Sigmoid colon (tissue), 7 donors: ENCODE results near the gene CYP8B1. TPM values are rescaled to one million over a fixed set of nuclear protein-coding genes. Genes with fewer than 3 reads are reported as not detected.

ENCODE experiments used
- DNase-seq: peaks from one replicate; pipeline ENCODE4 v3.0.0-alpha.2; 2019
- H3K27ac ChIP-seq, 4 donors: fragments of 200-600 bp; sonication (generic); one replicate each; pipeline ENCODE4 v1.5.1; 2016 to 2019; ENCODE audit warnings: mild to moderate bottlenecking in 1 of 4
- H3K27me3 ChIP-seq, 3 donors: fragments of 200-600 bp; sonication (generic); one replicate each; pipeline ENCODE4 v1.5.1; 2019; ENCODE audit warnings: mild to moderate bottlenecking in 1 of 3
- H3K36me3 ChIP-seq, 4 donors: fragments of 200-600 bp; sonication (generic); one replicate each; pipeline ENCODE4 v1.5.1; 2016 to 2019
- H3K4me1 ChIP-seq, 4 donors: fragments of 200-600 bp; sonication (generic); one replicate each; pipeline ENCODE4 v1.5.1; 2017 to 2019
- H3K4me3 ChIP-seq, 4 donors: fragments of 200-600 bp; sonication (generic); one replicate each; pipeline ENCODE4 v1.5.1; 2017 to 2019; ENCODE audit warnings: mild to moderate bottlenecking in 2 of 4, moderate library complexity in 1 of 4
- H3K9me3 ChIP-seq, 4 donors: fragments of 200-600 bp in 3 of 4; sonication (generic) in 3 of 4; one replicate each; pipeline versions ENCODE4 v1.5.1 to v1.6.1; 2013 to 2019
- CTCF ChIP-seq, 4 experiments: fragments of 450-650 bp in 3 of 4; fragments of 200-600 bp in 1 of 4; IDR thresholded peaks; one replicate each; pipeline ENCODE4 v1.5.1; 2016 to 2019; ENCODE audit warnings: antibody characterized with exemption in 4 of 4, mild to moderate bottlenecking in 3 of 4, moderate library complexity in 2 of 4
- EP300 ChIP-seq, 4 donors: sonication (generic); formaldehyde crosslinking; IDR thresholded peaks; one replicate each; pipeline ENCODE4 v1.6.1; 2017; ENCODE audit warnings: antibody characterized with exemption in 4 of 4
- POLR2A ChIP-seq, 2 donors: fragments of 450-650 bp; IDR thresholded peaks; one replicate each; pipeline ENCODE4 v1.6.1; 2016; ENCODE audit warnings: antibody characterized with exemption in 2 of 2, mild to moderate bottlenecking in 2 of 2, moderate library complexity in 2 of 2
- POLR2AphosphoS5 ChIP-seq, 4 donors: sonication (generic); formaldehyde crosslinking; IDR thresholded peaks; one replicate each; pipeline ENCODE4 v1.6.1; 2017; ENCODE audit warnings: antibody characterized with exemption in 4 of 4
- WGBS, 2 donors: extraction: QIAGEN DNeasy Blood & Tissue Kit; methylation state at CpG; one replicate each; pipeline ENCODE4 v1.1.7; 2013; 5-methylcytosine and 5-hydroxymethylcytosine counted together
- intact Hi-C: fragments of 100-400 bp; cut with DNase I; formaldehyde crosslinking; loops from one replicate; pipeline ENCODE4 v1.15.1; 2023
- polyA plus RNA-seq, 3 donors: library from polyadenylated mRNA; stranded (reverse); fragments of 200-250 nt; gene quantifications; one replicate each; pipeline ENCODE4 v1.2.3, GENCODE V29; 2013
- total RNA-seq, 4 donors: library from RNA; depleted of rRNA; stranded (reverse); fragments of >200 nt; gene quantifications; one replicate each; pipeline ENCODE4 v1.1.0, GENCODE V29; 2016
- donor health status: healthy with polysubstance abuse.
- donor health status: Bipolar disorder and iron deficiency.
- donor health status: healthy.

CYP8B1 gene
- total and polyA plus RNA-seq, 7 donors, result under 0.01 TPM; not detected in 6

GRCh38 chr3:42822828-42823227 is 52.9 kb downstream of the CYP8B1 start:
- Histone ChIP-seq H3K36me3 (no peaks in the 10 kb centered on the region), H3K27me3 (no peaks in the 10 kb centered on the region), H3K27ac (no peak overlapping the region), H3K4me1 (no peaks in the 10 kb centered on the region), H3K9me3 (no peaks in the 10 kb centered on the region), H3K4me3 (no peak overlapping the region)
- 85 to 92% methylated on average over 3 of the region's 3 CpGs for WGBS, 2 donors
- no peak for DNase-seq
- intact Hi-C loops, result no loop called here
- no peak for TF ChIP-seq POLR2AphosphoS5 (IDR thresholded peaks at IDR 0.05)
- no peak for TF ChIP-seq POLR2A (IDR thresholded peaks at IDR 0.05)
- no peak for TF ChIP-seq EP300 (IDR thresholded peaks at IDR 0.05)
- no peak for TF ChIP-seq CTCF (IDR thresholded peaks at IDR 0.05)

Other genes with a start within 250 kb of the CYP8B1 start
- gene ZBTB47, start 222.2 kb downstream of the CYP8B1 start, total RNA-seq, result 10 to 100 TPM; 34.9 to 74.8 (median 56.9) TPM
- 10 to 100 TPM in 1 of 3 donors, 1 to 10 TPM in 2; 6.2 to 21.0 (median 9.5) TPM for gene ZBTB47, start 222.2 kb downstream of the CYP8B1 start, polyA plus RNA-seq
- under 1 TPM in 1 of 4 donors, not detected in 3; under 0.01 TPM for gene KLHL40, start 190.3 kb downstream of the CYP8B1 start, total RNA-seq
- gene KLHL40, start 190.3 kb downstream of the CYP8B1 start, polyA plus RNA-seq, result not detected
- gene HHATL, start 173.1 kb downstream of the CYP8B1 start, total RNA-seq, result not detected
- gene HHATL, start 173.1 kb downstream of the CYP8B1 start, polyA plus RNA-seq, result 1 to 10 TPM in 1 of 3 donors, under 1 TPM in 1, not detected in 1; 0.31 to 1.4 TPM
- gene CCDC13, start 102.6 kb downstream of the CYP8B1 start, total RNA-seq, result 1 to 10 TPM in 3 of 4 donors, not detected in 1; 1.3 to 3.9 (median 1.8) TPM
- under 1 TPM; 0.60 to 0.85 (median 0.69) TPM for gene CCDC13, start 102.6 kb downstream of the CYP8B1 start, polyA plus RNA-seq
- 100 to 1,000 TPM; 127 to 272 (median 176) TPM for gene HIGD1A, start 71.4 kb downstream of the CYP8B1 start, total RNA-seq
- gene HIGD1A, start 71.4 kb downstream of the CYP8B1 start, polyA plus RNA-seq, result 1,000 to 10,000 TPM in 1 of 3 donors, 100 to 1,000 TPM in 2; 314 to 1,597 (median 947) TPM
- 1 to 10 TPM; 1.5 to 8.6 (median 4.0) TPM for gene ACKR2, start 66.4 kb downstream of the CYP8B1 start, total RNA-seq
- gene ACKR2, start 66.4 kb downstream of the CYP8B1 start, polyA plus RNA-seq, result 1 to 10 TPM; 1.2 to 3.3 (median 1.2) TPM
- gene ZNF662, start 30.3 kb upstream of the CYP8B1 start, total RNA-seq, result 10 to 100 TPM in 1 of 4 donors, 1 to 10 TPM in 3; 7.4 to 18.6 (median 9.0) TPM
- 1 to 10 TPM in 2 of 3 donors, under 1 TPM in 1; 0.46 to 2.4 (median 2.1) TPM for gene ZNF662, start 30.3 kb upstream of the CYP8B1 start, polyA plus RNA-seq
- gene GASK1A, start 103.4 kb upstream of the CYP8B1 start, total RNA-seq, result 10 to 100 TPM in 3 of 4 donors, 1 to 10 TPM in 1; 8.1 to 32.7 (median 18.1) TPM
- 1 to 10 TPM in 2 of 3 donors, under 1 TPM in 1; 0.92 to 1.8 (median 1.2) TPM for gene GASK1A, start 103.4 kb upstream of the CYP8B1 start, polyA plus RNA-seq
- 10 to 100 TPM; 15.5 to 20.2 (median 17.2) TPM for gene POMGNT2, start 230.2 kb upstream of the CYP8B1 start, total RNA-seq
- 1 to 10 TPM; 2.3 to 6.2 (median 3.6) TPM for gene POMGNT2, start 230.2 kb upstream of the CYP8B1 start, polyA plus RNA-seq